ENCODE results near the gene PYGB.

The PYGB gene

GRCh38 chr20:25220021-25220730 lies 27.7 kb upstream of the PYGB start:
- H3K27me3 Mint-ChIP-seq = no peaks in the 10 kb centered on the region
- ATAC-seq (replicated peaks) (no peak), DNase-seq (no peak)
- peaks cover 0 to 3% of the 10 kb centered on the region in 2 donors for H3K4me1 Mint-ChIP-seq (ENCODE audit: low read depth in 2 of 2)
- H3K27ac Mint-ChIP-seq = peak overlapping the region; percentile 8 to 19
- no peak overlapping the region for H3K4me3 Mint-ChIP-seq
- H3K9me3 Mint-ChIP-seq = no peaks in the 10 kb centered on the region
- H3K36me3 Mint-ChIP-seq (ENCODE audit: insufficient read depth) = peaks cover 6% of the 10 kb centered on the region

- no peak for DNase-seq
- Mint-ChIP-seq H3K4me1 (ENCODE audit: low read depth in 2 of 2) (peaks cover 0 to 3% of the 10 kb centered on the region in 2 donors), H3K27ac (no peak overlapping the region)
These were observed 26.9 kb upstream of the PYGB start for GRCh38 chr20:25220810-25221591.

GRCh38 chr20:25221592-25222460 lies 26.1 kb upstream of the PYGB start:
- H3K9me3 Mint-ChIP-seq = no peaks in the 10 kb centered on the region
- ATAC-seq (replicated peaks) (no peak), DNase-seq (no peak)
- H3K4me3 Mint-ChIP-seq = no peak overlapping the region
- peaks cover 4% of the 10 kb centered on the region for H3K36me3 Mint-ChIP-seq (ENCODE audit: insufficient read depth)
- H3K27me3 Mint-ChIP-seq = no peaks in the 10 kb centered on the region
- H3K4me1 Mint-ChIP-seq (ENCODE audit: low read depth in 2 of 2) = peaks cover 0 to 3% of the 10 kb centered on the region in 2 donors
- peak overlapping the region; percentile 41 to 73 for H3K27ac Mint-ChIP-seq

More at GRCh38 chr20:25220810-25221591, 26.9 kb upstream of the PYGB start:
- peaks cover 6% of the 10 kb centered on the region for H3K36me3 Mint-ChIP-seq (ENCODE audit: insufficient read depth)
- no peak for ATAC-seq (replicated peaks)
- H3K9me3 Mint-ChIP-seq = no peaks in the 10 kb centered on the region
- no peaks in the 10 kb centered on the region for H3K27me3 Mint-ChIP-seq
- H3K4me3 Mint-ChIP-seq = no peak overlapping the region

- Mint-ChIP-seq H3K9me3 (no peaks in the 10 kb centered on the region), H3K27ac (no peak overlapping the region), H3K4me3 (no peak overlapping the region)
These were observed 25.3 kb upstream of the PYGB start for GRCh38 chr20:25222461-25223178.

GRCh38 chr20:25223179-25223661 lies 24.7 kb upstream of the PYGB start:
- peaks cover 0 to 1% of the 10 kb centered on the region in 2 donors for H3K4me1 Mint-ChIP-seq (ENCODE audit: low read depth in 2 of 2)
- H3K36me3 Mint-ChIP-seq (ENCODE audit: insufficient read depth) = peaks cover 5% of the 10 kb centered on the region
- H3K27me3 Mint-ChIP-seq = no peaks in the 10 kb centered on the region
- H3K9me3 Mint-ChIP-seq = no peaks in the 10 kb centered on the region
- DNase-seq = no peak
- peak; percentile 71 for ATAC-seq (replicated peaks)
- H3K4me3 Mint-ChIP-seq = no peak overlapping the region
- H3K27ac Mint-ChIP-seq = no peak overlapping the region

More at GRCh38 chr20:25222461-25223178, 25.3 kb upstream of the PYGB start:
- Mint-ChIP-seq H3K4me1 (ENCODE audit: low read depth in 2 of 2) (peaks cover 0 to 2% of the 10 kb centered on the region in 2 donors), H3K36me3 (ENCODE audit: insufficient read depth) (peaks cover 5% of the 10 kb centered on the region), H3K27me3 (no peaks in the 10 kb centered on the region)
- no peak for ATAC-seq (replicated peaks)
- DNase-seq = no peak

- ATAC-seq (replicated peaks) (no peak), DNase-seq (no peak)
- H3K9me3 Mint-ChIP-seq = no peaks in the 10 kb centered on the region
- H3K27ac Mint-ChIP-seq = peak overlapping the region in 1 of 2 donors; percentile 29
- peaks cover 0 to 1% of the 10 kb centered on the region in 2 donors for H3K4me1 Mint-ChIP-seq (ENCODE audit: low read depth in 2 of 2)
- peaks cover 4% of the 10 kb centered on the region for H3K36me3 Mint-ChIP-seq (ENCODE audit: insufficient read depth)
- H3K4me3 Mint-ChIP-seq = no peak overlapping the region
- no peaks in the 10 kb centered on the region for H3K27me3 Mint-ChIP-seq
These were observed 23.8 kb upstream of the PYGB start for GRCh38 chr20:25223765-25224720.

GRCh38 chr20:25224941-25225340 lies 22.9 kb upstream of the PYGB start:
- no peaks in the 10 kb centered on the region for H3K27me3 Mint-ChIP-seq
- no peak for ATAC-seq (replicated peaks)
- H3K36me3 Mint-ChIP-seq (ENCODE audit: insufficient read depth) = peaks cover 6% of the 10 kb centered on the region
- no peaks in the 10 kb centered on the region for H3K9me3 Mint-ChIP-seq
- DNase-seq = no peak
- H3K4me1 Mint-ChIP-seq (ENCODE audit: low read depth in 2 of 2) = peaks cover 0 to 1% of the 10 kb centered on the region in 2 donors
- no peak overlapping the region for H3K4me3 Mint-ChIP-seq
- H3K27ac Mint-ChIP-seq = no peak overlapping the region

GRCh38 chr20:25225642-25226432 lies 22.0 kb upstream of the PYGB start:
- DNase-seq = no peak
- Mint-ChIP-seq H3K27ac (no peak overlapping the region), H3K4me3 (no peak overlapping the region), H3K4me1 (ENCODE audit: low read depth in 2 of 2) (peaks cover 0 to 1% of the 10 kb centered on the region in 2 donors), H3K27me3 (no peaks in the 10 kb centered on the region), H3K36me3 (ENCODE audit: insufficient read depth) (peaks cover 6% of the 10 kb centered on the region), H3K9me3 (no peaks in the 10 kb centered on the region)
- ATAC-seq (replicated peaks) = no peak

GRCh38 chr20:25226433-25227316 lies 21.2 kb upstream of the PYGB start:
- no peak overlapping the region for H3K27ac Mint-ChIP-seq
- H3K4me3 Mint-ChIP-seq = no peak overlapping the region
- H3K4me1 Mint-ChIP-seq (ENCODE audit: low read depth in 2 of 2) = no peaks in the 10 kb centered on the region
- H3K9me3 Mint-ChIP-seq = no peaks in the 10 kb centered on the region
- ATAC-seq (replicated peaks) (no peak), DNase-seq (no peak)
- no peaks in the 10 kb centered on the region for H3K27me3 Mint-ChIP-seq
- peaks cover 6% of the 10 kb centered on the region for H3K36me3 Mint-ChIP-seq (ENCODE audit: insufficient read depth)

GRCh38 chr20:25227317-25227831 lies 20.5 kb upstream of the PYGB start:
- H3K9me3 Mint-ChIP-seq = no peaks in the 10 kb centered on the region
- ATAC-seq (replicated peaks) (no peak), DNase-seq (no peak)
- H3K27ac Mint-ChIP-seq = no peak overlapping the region
- no peaks in the 10 kb centered on the region for H3K4me1 Mint-ChIP-seq (ENCODE audit: low read depth in 2 of 2)
- no peaks in the 10 kb centered on the region for H3K27me3 Mint-ChIP-seq
- no peak overlapping the region for H3K4me3 Mint-ChIP-seq
- H3K36me3 Mint-ChIP-seq (ENCODE audit: insufficient read depth) = peaks cover 10% of the 10 kb centered on the region

All from effector memory CD8-positive, alpha-beta T cell (primary cell).